ENCODE results near the gene GPR35. TPM values are rescaled to one million over a fixed set of nuclear protein-coding genes. Genes with fewer than 3 reads are reported as not detected.

The GPR35 gene
- total and polyA plus RNA-seq, 10 of the 15 experiments (the other 5 are each of a cell fraction or from before 2014, with no cell fraction given): 0.14 to 1.6 (median 0.75) TPM; not detected in 3

GRCh38 chr2:240586198-240586918 is 38.9 kb upstream of the GPR35 start, which contains the start of gene CAPN10 (continued):
- TF ChIP-seq EED (IDR thresholded peaks at IDR 0.05; ENCODE audit: low read depth) (peak; percentile 46; the same call in 1 of the 2 replicates), KDM1A (IDR thresholded peaks at IDR 0.05; ENCODE audit: borderline replicate concordance) (no peak), ZZZ3 (IDR thresholded peaks at IDR 0.05; ENCODE audit: control insufficient read depth, insufficient read length, low read depth) (no peak), POU2F2 (IDR thresholded peaks at IDR 0.05; ENCODE audit: borderline replicate concordance, low read depth, low read length) (peak; percentile 80; the same call in 2 of the 3 replicates), FOS (IDR thresholded peaks at IDR 0.05; ENCODE audit: borderline replicate concordance, extremely low read depth, insufficient read length) (no peak), EZH2 (IDR thresholded peaks at IDR 0.05; ENCODE audit: borderline replicate concordance, control insufficient read depth, low read depth, low read length) (no peak), BHLHE40 (IDR thresholded peaks at IDR 0.05; ENCODE audit: borderline replicate concordance in 1 of 2, low read depth in 2 of 2, low read length in 1 of 2) (peak; percentile 18 to 97; a peak in 2 of 4 replicates), STAT1 (conservative IDR thresholded peaks at IDR 0.05) (peak; percentile 75; the same call in 1 of the 2 replicates), HDAC2 (IDR thresholded peaks at IDR 0.05) (no peak), GABPA (IDR thresholded peaks at IDR 0.05; ENCODE audit: low read depth) (peak; percentile 90), SRF (IDR thresholded peaks at IDR 0.05; ENCODE audit: low read depth in 2 of 2, low read length in 2 of 2) (0 out of 4 replicates have a peak, but pooled peaks have one; percentile 42 to 56), SIX5 (IDR thresholded peaks at IDR 0.05; ENCODE audit: low read depth, low read length, severe bottlenecking) (peak; percentile 94), FOXM1 (IDR thresholded peaks at IDR 0.05; ENCODE audit: low read depth, low read length) (no peak), BCL11A (IDR thresholded peaks at IDR 0.05; ENCODE audit: low read depth, low read length) (0 out of 2 replicates have a peak, but pooled peaks have one; percentile 11), CUX1 (IDR thresholded peaks at IDR 0.05; ENCODE audit: insufficient replicate concordance, low read depth, low read length) (no peak), HCFC1 (IDR thresholded peaks at IDR 0.05; ENCODE audit: low read length) (peak; percentile 98), MEF2B (IDR thresholded peaks at IDR 0.05; ENCODE audit: partially characterized antibody, poor library complexity, severe bottlenecking) (peak; percentile 10), JUND (IDR thresholded peaks at IDR 0.05; ENCODE audit: low read depth, low read length) (no peak)
- TF ChIP-seq, protein P1, sequence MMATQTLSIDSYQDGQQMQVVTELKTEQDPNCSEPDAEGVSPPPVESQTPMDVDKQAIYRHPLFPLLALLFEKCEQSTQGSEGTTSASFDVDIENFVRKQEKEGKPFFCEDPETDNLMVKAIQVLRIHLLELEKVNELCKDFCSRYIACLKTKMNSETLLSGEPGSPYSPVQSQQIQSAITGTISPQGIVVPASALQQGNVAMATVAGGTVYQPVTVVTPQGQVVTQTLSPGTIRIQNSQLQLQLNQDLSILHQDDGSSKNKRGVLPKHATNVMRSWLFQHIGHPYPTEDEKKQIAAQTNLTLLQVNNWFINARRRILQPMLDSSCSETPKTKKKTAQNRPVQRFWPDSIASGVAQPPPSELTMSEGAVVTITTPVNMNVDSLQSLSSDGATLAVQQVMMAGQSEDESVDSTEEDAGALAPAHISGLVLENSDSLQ (IDR thresholded peaks at IDR 0.05): 0 out of 2 replicates have a peak, but pooled peaks have one; percentile 5
- TF ChIP-seq, protein P2, sequence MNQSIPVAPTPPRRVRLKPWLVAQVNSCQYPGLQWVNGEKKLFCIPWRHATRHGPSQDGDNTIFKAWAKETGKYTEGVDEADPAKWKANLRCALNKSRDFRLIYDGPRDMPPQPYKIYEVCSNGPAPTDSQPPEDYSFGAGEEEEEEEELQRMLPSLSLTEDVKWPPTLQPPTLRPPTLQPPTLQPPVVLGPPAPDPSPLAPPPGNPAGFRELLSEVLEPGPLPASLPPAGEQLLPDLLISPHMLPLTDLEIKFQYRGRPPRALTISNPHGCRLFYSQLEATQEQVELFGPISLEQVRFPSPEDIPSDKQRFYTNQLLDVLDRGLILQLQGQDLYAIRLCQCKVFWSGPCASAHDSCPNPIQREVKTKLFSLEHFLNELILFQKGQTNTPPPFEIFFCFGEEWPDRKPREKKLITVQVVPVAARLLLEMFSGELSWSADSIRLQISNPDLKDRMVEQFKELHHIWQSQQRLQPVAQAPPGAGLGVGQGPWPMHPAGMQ (IDR thresholded peaks at IDR 0.05; ENCODE audit: borderline replicate concordance): no peak

Data from GM12878 (cell line).